CD4-positive, CD25-positive, alpha-beta regulatory T cell (primary cell): ENCODE results near the gene DOK7. TPM values are rescaled to one million over a fixed set of nuclear protein-coding genes. Genes with fewer than 3 reads are reported as not detected.

Source experiments
- ATAC-seq, 2 donors: fragments of 150-1000 bp; cut with Tn5 transposase; one replicate each; pipeline ENCODE4 v1.10.0; 2021; ENCODE audit warnings: low read depth in 2 of 2, moderate number of reproducible peaks in 2 of 2, moderate library complexity in 1 of 2
- DNase-seq, 3 donors: peaks; one replicate each; pipeline versions ENCODE4 v3.0.0 to v3.0.0-alpha.2; 2012 to 2022; ENCODE audit warnings: mixed read lengths in 1 of 3
- H3K27ac ChIP-seq: one replicate; pipeline ENCODE4 v1.7.0; 2013; ENCODE audit warnings: mild to moderate bottlenecking, low read length; ENCODE audit not compliant: insufficient read depth, poor library complexity, severe bottlenecking
- H3K27me3 ChIP-seq: one replicate; pipeline ENCODE4 v1.7.0; 2013; ENCODE audit warnings: low read length; ENCODE audit not compliant: control insufficient read depth, insufficient read depth
- H3K36me3 ChIP-seq: one replicate; pipeline ENCODE4 v1.7.0; 2013; ENCODE audit warnings: mild to moderate bottlenecking, low read length, moderate library complexity; ENCODE audit not compliant: control insufficient read depth, insufficient read depth
- H3K4me1 ChIP-seq: 2 replicates; pipeline ENCODE4 v1.7.0; 2013; ENCODE audit warnings: mild to moderate bottlenecking, low read length; ENCODE audit not compliant: insufficient read depth, control insufficient read depth, poor library complexity, severe bottlenecking
- H3K4me3 ChIP-seq: one replicate; pipeline ENCODE4 v1.7.0; 2013; ENCODE audit warnings: low read depth, mild to moderate bottlenecking, low read length, moderate library complexity
- H3K9me3 ChIP-seq, 2 experiments: 1 replicate in 1 of 2; 2 replicates in 1 of 2; pipeline ENCODE4 v1.7.0; 2013; ENCODE audit warnings: low read length in 2 of 2, mild to moderate bottlenecking in 1 of 2, moderate library complexity in 1 of 2; ENCODE audit not compliant: control insufficient read depth in 2 of 2
- H3K27ac Mint-ChIP-seq, 3 donors: one replicate each; pipeline ENCODE4 v1.8.0; 2020 to 2022; ENCODE audit warnings: mild to moderate bottlenecking in 3 of 3, mixed read lengths in 3 of 3, moderate library complexity in 2 of 3
- H3K27me3 Mint-ChIP-seq: one replicate; pipeline ENCODE4 v1.8.0; 2022; ENCODE audit warnings: mild to moderate bottlenecking, mixed read lengths
- H3K36me3 Mint-ChIP-seq: one replicate; pipeline ENCODE4 v1.8.0; 2020; ENCODE audit warnings: mixed read lengths
- H3K4me1 Mint-ChIP-seq, 4 donors: one replicate each; pipeline ENCODE4 v1.8.0; 2020 to 2022; ENCODE audit warnings: mixed read lengths in 4 of 4, mild to moderate bottlenecking in 1 of 4
- H3K4me3 Mint-ChIP-seq, 4 donors: one replicate each; pipeline ENCODE4 v1.8.0; 2020 to 2022; ENCODE audit warnings: mild to moderate bottlenecking in 4 of 4, mixed read lengths in 4 of 4, moderate library complexity in 3 of 4
- H3K9me3 Mint-ChIP-seq, 7 donors: one replicate each; pipeline ENCODE4 v1.8.0; 2020 to 2022; ENCODE audit warnings: mixed read lengths in 7 of 7, mild to moderate bottlenecking in 3 of 7, moderate library complexity in 2 of 7
- polyA plus RNA-seq, 4 donors: library from polyadenylated mRNA; unstranded; fragments of 300-500 nt; fragmentation: Illumina TruSeq; gene quantifications; one replicate each; pipeline ENCODE4 v1.2.3, GENCODE V29; 2021
- total RNA-seq: library from RNA; stranded (reverse); gene quantifications from one replicate; pipeline ENCODE4 v1.2.3, GENCODE V29; 2022

DOK7 gene
- total and polyA plus RNA-seq, 5 donors from 2014 or later: 0.08 to 0.14 TPM; not detected in 3

DNA sequence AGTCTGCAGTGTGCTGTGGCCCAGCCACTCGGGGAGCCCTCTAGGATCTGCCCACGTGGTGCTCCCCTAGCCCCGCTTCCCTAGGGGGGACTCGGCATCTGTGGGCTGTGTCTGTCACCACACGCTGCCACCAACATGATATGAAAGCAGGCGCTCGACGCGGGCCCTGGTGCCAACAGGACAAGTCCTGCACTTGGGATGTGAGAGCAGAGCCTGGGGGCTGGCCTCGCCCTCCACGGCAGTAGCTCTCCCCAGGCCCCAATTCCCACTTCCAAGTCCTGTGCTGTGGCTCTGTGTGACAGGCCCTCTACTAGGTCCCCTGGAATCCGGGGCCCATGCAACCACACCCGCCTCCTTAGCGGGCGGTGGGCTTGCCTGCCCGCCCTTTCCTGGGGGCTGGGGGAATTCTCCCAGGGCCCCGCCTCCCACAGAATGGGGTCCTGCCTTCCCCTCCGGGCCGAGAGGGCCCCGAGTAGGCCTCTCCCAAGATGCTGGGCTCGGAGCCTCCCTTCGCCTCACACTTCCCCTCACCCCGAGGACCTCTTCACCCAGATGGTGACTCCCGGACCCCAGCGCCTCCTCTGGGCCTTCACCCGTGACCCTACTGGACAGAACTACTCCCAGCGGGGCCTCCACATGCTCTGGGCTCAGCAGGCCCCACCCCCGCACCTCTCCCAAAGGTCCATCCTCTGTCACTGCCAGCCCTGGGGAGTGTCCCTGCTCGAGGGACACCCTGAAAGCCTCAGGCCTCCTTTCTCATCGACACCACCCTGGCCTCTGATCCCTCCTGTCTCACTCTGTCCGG lies 57.9 kb downstream of the DOK7 start:
- Mint-ChIP-seq H3K27me3 (no peaks in the 10 kb centered on the region), H3K4me1 (no peaks in the 10 kb centered on the region), H3K9me3 (peaks cover 0 to 1% (median 0%) of the 10 kb centered on the region in 7 donors), H3K36me3 (peaks cover 30% of the 10 kb centered on the region), H3K27ac (no peak overlapping the region), H3K4me3 (no peak overlapping the region)
- no peak for DNase-seq
- H3K27ac ChIP-seq: no peak overlapping the region
- no peaks in the 10 kb centered on the region for H3K27me3 ChIP-seq
- H3K9me3 ChIP-seq: no peaks in the 10 kb centered on the region
- no peak for ATAC-seq
- H3K36me3 ChIP-seq: peaks cover 88% of the 10 kb centered on the region
- H3K4me3 ChIP-seq: no peak overlapping the region
- no peaks in the 10 kb centered on the region for H3K4me1 ChIP-seq

- Mint-ChIP-seq H3K27me3 (no peaks in the 10 kb centered on the region), H3K9me3 (peaks cover 0 to 1% (median 0%) of the 10 kb centered on the region in 7 donors), H3K36me3 (peaks cover 32% of the 10 kb centered on the region), H3K4me3 (no peak overlapping the region), H3K4me1 (peaks cover 0 to 6% (median 3%) of the 10 kb centered on the region in 4 donors), H3K27ac (no peak overlapping the region)
- Histone ChIP-seq H3K27me3 (no peaks in the 10 kb centered on the region), H3K27ac (no peak overlapping the region), H3K9me3 (no peaks in the 10 kb centered on the region), H3K4me3 (no peak overlapping the region), H3K36me3 (peaks cover 81% of the 10 kb centered on the region), H3K4me1 (no peaks in the 10 kb centered on the region)
- DNase-seq: no peak
- ATAC-seq: no peak
These were observed 58.7 kb downstream of the DOK7 start for GRCh38 chr4:3521621-3522325.

DNA sequence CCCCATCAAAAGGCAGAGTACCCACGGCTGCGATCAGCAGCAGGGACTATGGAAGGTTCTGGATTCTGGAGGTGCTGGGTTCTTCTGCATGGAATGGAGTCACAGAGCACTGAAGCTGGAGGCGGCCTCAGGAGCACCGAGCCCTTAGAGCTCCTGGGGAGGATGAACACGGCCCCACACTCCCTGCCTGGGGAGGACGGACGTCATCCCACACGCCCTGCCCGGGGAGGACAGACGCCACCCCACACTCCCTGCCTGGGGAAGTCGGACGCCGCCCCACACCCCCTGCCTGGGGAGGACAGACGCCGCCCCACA lies 59.2 kb downstream of the DOK7 start:
- ATAC-seq: no peak
- Mint-ChIP-seq H3K27me3 (no peaks in the 10 kb centered on the region), H3K9me3 (peaks cover 0 to 1% (median 0%) of the 10 kb centered on the region in 7 donors), H3K4me3 (no peak overlapping the region), H3K27ac (no peak overlapping the region), H3K4me1 (peaks cover 0 to 9% (median 4%) of the 10 kb centered on the region in 4 donors), H3K36me3 (peaks cover 30% of the 10 kb centered on the region)
- Histone ChIP-seq H3K4me3 (no peak overlapping the region), H3K36me3 (peaks cover 76% of the 10 kb centered on the region), H3K4me1 (no peaks in the 10 kb centered on the region), H3K27me3 (no peaks in the 10 kb centered on the region), H3K27ac (no peak overlapping the region), H3K9me3 (no peaks in the 10 kb centered on the region)
- no peak for DNase-seq

DNA sequence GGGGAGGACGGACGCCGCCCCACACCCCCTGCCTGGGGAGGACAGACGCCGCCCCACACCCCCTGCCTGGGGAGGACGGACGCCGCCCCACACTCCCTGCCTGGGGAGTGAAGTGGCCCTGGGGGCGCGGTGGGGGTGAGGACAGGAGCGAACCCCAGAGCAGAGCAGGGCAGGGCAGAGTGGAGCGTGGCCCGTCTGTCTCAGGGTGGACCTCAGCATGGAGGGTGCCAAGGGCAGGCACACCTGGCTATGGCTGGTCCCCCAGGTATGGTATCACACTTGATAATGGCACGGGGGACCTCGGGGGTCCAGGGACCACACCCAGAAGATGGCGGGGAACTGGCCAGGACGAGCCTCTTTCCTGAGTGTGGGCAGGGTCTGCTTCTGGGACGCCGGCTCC lies 59.5 kb downstream of the DOK7 start:
- no peaks in the 10 kb centered on the region for H3K4me1 ChIP-seq
- Mint-ChIP-seq H3K9me3 (peaks cover 0 to 1% (median 0%) of the 10 kb centered on the region in 7 donors), H3K27me3 (no peaks in the 10 kb centered on the region), H3K4me3 (no peak overlapping the region), H3K4me1 (peaks cover 0 to 12% (median 4%) of the 10 kb centered on the region in 4 donors), H3K27ac (no peak overlapping the region), H3K36me3 (peaks cover 28% of the 10 kb centered on the region)
- H3K36me3 ChIP-seq: peaks cover 73% of the 10 kb centered on the region
- no peak for ATAC-seq
- no peak overlapping the region for H3K27ac ChIP-seq
- H3K4me3 ChIP-seq: no peak overlapping the region
- H3K27me3 ChIP-seq: no peaks in the 10 kb centered on the region
- H3K9me3 ChIP-seq: no peaks in the 10 kb centered on the region
- DNase-seq: no peak

GRCh38 chr4:3523146-3523627 lies 60.1 kb downstream of the DOK7 start:
- H3K4me3 Mint-ChIP-seq: no peak overlapping the region
- peaks cover 72% of the 10 kb centered on the region for H3K36me3 ChIP-seq

DNA sequence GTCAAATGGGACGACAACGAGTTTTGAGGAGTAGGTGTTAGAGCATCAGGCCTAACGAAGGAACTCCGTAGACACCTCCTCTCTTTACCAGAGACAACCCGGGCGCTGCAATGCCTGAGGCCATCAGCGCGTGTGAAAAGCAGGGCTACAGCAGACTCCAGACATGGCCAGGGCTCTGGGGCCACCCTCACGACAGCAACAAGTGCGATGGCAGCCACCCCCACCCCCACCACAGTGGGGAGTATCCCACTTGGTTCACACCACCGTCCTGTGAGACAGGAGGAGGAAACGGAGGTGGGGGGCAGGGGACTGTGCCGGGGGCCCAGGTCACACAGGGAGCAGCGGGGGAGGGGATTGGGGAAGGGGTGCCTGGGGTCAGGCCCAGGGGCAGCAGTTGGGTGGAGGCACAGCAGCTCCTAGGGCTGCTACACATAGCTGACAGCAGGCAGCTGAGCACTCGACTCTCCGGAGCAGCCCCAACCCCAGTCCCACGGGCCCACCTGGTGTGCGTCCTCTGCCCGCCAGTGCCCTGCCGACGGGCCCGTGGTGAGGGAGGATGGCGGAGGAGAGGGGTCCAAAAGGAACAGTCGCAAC lies 60.6 kb downstream of the DOK7 start:
- Histone ChIP-seq H3K4me3 (no peak overlapping the region), H3K36me3 (peaks cover 77% of the 10 kb centered on the region), H3K27me3 (no peaks in the 10 kb centered on the region), H3K9me3 (no peaks in the 10 kb centered on the region), H3K4me1 (no peaks in the 10 kb centered on the region), H3K27ac (no peak overlapping the region)
- ATAC-seq (no peak), DNase-seq (no peak)
- peaks cover 0 to 17% (median 9%) of the 10 kb centered on the region in 4 donors for H3K4me1 Mint-ChIP-seq
- H3K36me3 Mint-ChIP-seq: peaks cover 28% of the 10 kb centered on the region
- H3K4me3 Mint-ChIP-seq: no peak overlapping the region
- no peak overlapping the region for H3K27ac Mint-ChIP-seq
- peaks cover 0 to 1% (median 0%) of the 10 kb centered on the region in 7 donors for H3K9me3 Mint-ChIP-seq
- no peaks in the 10 kb centered on the region for H3K27me3 Mint-ChIP-seq

More at GRCh38 chr4:3523146-3523627, 60.1 kb downstream of the DOK7 start:
- H3K36me3 Mint-ChIP-seq: peaks cover 28% of the 10 kb centered on the region
- H3K27me3 Mint-ChIP-seq: no peaks in the 10 kb centered on the region
- H3K27ac Mint-ChIP-seq: no peak overlapping the region
- no peaks in the 10 kb centered on the region for H3K9me3 ChIP-seq
- DNase-seq (no peak), ATAC-seq (no peak)
- peaks cover 0 to 16% (median 8%) of the 10 kb centered on the region in 4 donors for H3K4me1 Mint-ChIP-seq
- H3K27me3 ChIP-seq: no peaks in the 10 kb centered on the region
- no peak overlapping the region for H3K4me3 ChIP-seq
- peaks cover 0 to 1% (median 0%) of the 10 kb centered on the region in 7 donors for H3K9me3 Mint-ChIP-seq
- no peaks in the 10 kb centered on the region for H3K4me1 ChIP-seq
- H3K27ac ChIP-seq: no peak overlapping the region

DNA sequence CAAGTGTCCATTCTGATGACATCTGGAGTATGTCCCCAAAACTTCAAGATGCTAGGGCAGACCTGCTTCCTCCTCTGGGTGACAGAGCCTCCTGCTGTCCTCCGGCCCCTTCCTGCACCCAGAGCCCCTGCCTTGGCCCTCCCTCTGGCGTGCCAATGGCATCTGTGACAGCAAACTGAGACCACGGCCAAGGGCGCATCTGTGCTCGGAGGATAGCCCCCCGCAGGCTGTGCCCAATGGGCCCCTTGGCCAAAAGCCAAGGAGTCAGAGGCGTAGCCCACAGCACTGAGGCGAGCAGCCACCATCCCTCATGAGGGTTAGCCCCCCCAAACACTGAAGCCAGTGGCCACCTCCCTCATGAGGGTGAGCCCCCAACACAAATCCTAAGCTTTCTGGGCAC lies 61.2 kb downstream of the DOK7 start:
- H3K36me3 Mint-ChIP-seq: peaks cover 28% of the 10 kb centered on the region
- no peak for DNase-seq
- Histone ChIP-seq H3K36me3 (peaks cover 73% of the 10 kb centered on the region), H3K9me3 (no peaks in the 10 kb centered on the region), H3K27me3 (no peaks in the 10 kb centered on the region), H3K27ac (no peak overlapping the region), H3K4me1 (no peaks in the 10 kb centered on the region), H3K4me3 (no peak overlapping the region)
- no peak overlapping the region for H3K27ac Mint-ChIP-seq
- H3K9me3 Mint-ChIP-seq: peaks cover 0 to 1% (median 0%) of the 10 kb centered on the region in 7 donors
- peaks cover 0 to 20% (median 9%) of the 10 kb centered on the region in 4 donors for H3K4me1 Mint-ChIP-seq
- no peak overlapping the region for H3K4me3 Mint-ChIP-seq
- H3K27me3 Mint-ChIP-seq: no peaks in the 10 kb centered on the region
- ATAC-seq: no peak
